Measurements from ENCODE around the gene ASTL.
A peak's percentile ranks its signal among the peaks of the same experiment; 100 is the strongest.

ASTL gene

DNA sequence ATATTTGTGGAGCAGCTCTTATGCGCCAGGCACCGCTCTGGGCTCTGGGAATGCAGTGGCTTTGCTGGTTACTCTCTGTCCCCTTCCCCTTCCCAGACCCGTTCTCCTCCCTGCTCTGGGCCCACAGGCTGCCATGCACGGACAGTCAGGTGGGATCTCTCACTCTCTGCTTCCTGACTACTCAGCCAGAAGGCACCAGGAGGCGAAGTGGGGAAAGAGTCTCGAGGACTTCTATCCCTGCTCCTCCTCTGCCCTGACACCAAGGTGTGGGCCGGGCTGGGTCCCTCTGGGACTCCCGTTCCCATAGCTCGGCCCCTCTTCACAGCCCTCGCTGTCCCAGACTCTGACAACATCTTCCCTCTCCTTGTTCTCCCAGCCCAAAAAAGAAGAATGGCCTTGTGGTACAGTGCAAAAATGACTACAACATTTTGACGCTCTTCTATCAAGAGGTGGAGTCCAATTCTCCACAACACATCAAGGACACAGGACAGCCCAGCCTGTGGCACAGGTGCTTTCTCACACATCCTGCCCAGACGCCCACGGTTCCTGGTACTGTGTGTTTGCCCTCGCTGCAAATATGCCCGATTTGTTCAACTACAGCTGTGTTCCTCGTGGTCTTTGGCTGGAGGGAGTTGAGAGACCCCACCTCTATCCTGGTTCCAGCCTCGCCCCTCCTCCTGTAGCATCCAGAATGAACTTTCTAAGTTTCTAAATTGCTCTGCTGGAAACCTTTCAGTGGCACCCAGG lies 21.0 kb upstream of the ASTL start:
- DNase-seq (ENCODE audit: low read depth): peak; percentile 52

DNA sequence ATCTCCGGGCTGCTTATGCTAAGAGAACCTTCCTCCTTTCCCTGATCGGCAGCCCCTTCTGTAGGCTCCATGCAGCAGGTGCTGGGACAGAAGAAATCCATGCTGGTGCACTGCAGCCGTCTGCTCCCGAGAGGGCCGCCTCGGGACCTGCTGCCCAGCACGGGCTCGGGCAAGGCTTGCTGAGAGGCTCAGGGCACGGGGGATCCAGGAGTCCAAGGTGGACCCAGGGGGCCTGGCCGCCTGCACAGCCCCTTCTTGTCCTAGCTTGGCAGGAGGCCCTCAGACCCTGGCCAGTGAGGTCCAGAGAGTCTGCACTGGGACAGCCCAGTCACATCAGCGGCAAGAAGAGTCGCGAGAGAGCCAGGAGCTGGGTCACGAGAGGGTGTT lies 20.2 kb upstream of the ASTL start:
- DNase-seq (ENCODE audit: low read depth): no peak

DNA sequence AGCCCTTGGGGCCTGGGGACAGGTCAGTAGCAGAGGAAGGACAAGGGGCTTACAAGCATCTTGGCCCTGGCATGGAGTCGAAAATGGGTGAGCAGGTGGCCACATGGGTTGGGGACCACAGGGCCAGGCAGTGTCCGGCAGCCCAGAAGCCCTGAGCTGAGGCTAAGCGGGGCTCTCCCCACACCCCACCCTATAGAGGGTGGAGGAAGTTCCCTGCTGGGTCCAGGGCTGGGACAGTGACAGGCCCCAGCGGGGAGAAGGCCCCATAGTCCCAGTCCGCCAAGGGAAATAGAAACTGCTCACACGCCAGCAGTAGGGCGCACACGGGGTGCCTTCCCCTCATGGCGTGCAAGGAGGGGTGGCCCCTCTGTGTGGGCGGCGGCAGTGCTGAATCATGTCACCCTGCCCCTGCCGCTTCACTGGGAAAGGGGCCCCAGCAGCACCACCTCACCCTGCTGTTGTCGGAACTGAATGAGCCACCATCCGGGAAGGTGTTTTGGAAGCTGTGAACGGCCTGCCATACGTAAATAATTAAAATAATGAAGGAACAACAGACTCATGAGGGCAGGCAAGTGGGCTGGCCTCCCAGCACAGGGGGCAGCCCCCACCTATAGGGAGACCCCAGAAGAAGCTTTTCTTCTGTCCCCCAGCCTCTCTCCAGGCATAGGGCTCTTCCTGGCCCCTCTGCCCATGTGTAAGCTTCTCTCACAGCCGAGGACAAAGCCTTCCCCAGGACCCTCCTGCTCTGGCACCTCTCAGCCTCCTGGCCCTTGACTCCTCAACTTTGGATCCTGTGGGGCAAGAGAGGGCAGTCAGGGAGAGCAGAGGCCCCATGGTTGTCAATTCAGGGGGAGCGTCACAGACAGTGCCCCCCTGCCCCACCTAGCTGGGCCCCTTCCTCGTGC lies 19.6 kb upstream of the ASTL start:
- peak; percentile 95 for DNase-seq (ENCODE audit: low read depth)

DNA sequence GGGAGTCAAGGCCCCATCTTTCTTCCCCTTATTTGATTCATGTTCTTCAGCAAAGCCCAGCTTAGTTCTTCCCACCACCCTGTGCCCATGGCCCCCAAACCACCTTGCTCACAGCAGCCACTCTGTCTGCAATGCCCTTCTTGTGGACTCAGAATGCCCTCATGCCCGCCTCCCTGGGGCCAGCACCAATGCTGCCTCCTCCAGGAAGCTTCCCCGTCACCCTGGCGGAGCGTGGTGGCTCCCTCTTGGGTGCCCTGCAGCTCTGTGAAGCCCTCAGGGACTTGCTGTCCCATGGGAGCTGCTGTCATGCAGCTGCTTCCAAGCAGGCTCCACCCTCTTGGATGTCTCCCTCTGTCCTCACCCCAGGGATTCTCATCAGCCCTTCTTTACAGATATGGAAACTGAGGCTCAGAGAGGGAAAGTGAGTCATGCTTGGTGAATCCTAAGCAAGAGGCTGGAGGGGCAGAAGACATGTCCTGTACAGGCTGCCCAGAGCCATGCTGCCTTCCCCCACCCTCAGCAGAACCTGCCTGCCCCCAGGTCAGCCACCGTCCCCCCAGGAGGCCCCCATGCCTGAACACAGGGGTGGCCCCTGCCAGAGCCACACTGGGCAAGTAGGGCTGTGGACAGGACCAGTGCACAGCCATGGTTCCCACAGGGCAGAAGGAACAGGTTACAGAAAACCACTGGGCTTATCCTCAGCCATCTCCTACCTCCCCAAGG lies 18.8 kb upstream of the ASTL start:
- no peak for DNase-seq (ENCODE audit: low read depth)

DNA sequence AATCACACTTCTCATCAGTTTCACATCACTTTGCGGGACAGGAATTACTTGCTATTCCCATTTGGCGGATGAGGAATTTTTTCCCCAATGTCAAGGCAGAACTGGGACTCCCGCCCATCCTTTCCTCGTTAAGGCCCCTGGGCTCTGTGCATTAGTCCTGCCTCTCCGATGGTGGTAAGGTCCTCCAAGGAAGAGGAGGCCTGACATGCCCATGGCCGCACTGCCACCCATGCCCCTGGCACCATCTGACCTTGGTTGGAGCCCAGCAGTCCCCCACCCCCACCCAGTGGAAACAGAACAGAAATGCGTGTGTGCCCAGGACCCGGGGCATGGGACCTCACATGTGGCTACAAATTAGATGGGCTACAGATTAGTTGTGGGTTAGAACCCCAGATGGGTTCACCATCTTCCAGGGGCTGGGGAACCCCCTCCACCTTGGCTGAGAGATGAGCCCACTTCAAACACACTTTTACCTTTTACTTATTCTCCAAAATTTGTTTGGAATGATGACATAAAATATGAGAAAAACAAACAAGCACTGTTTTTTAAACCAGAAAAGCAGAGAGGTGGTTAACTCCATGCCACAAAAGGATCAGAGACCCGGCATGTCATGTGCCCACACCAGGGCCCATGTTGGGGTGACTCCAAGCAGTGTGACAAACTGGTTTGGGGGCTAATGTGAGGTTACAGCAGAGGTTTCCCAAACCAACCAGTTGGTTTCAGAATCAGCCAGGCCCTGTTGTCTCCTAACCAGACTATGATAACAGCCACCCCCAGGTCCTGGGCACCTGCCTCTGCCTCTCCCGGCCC lies 17.9 kb upstream of the ASTL start:
- no peak for DNase-seq (ENCODE audit: low read depth)

DNA sequence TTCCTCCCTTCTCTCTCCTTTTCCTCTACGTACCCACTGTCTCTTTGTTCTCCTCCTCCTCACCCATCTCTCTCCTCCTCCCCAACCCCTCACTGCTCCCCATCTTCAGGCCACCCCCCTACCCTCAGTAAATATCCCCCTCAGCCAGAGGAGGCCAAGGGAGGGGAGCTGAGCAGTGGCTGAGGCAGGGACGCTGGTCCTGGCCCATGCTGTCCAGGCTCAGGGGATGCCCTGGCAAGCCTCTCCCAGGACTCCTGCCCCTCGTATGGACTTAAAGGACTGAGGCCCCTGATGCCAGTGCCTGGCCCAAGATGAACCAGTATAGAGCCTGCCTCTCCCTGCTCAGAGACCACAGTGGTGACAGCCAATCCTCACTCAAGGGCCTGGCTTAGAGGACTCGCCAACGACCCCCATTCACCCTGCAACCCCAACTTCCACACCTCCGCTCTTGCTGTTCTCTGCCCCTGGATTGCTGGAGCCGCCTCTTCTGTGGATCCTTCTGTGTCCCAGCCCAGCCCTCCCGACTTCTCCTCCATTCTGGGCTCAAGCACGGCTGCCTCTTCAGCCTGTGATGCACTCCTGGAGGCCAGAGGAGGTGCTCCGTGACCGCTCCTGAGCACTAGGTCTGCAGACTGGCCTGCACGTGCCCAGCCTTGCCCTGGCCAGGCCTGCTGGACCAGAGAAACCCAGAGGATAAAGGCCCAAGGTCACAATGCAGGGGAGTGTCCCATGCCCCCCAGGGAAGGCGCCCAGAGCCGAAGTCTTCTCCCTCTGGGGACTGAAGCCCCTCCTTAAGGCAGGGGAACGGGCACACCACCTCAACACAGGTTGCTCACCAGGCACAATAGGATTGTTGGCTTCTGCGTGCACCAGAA lies 16.4 kb upstream of the ASTL start:
- no peak for DNase-seq (ENCODE audit: low read depth)

DNA sequence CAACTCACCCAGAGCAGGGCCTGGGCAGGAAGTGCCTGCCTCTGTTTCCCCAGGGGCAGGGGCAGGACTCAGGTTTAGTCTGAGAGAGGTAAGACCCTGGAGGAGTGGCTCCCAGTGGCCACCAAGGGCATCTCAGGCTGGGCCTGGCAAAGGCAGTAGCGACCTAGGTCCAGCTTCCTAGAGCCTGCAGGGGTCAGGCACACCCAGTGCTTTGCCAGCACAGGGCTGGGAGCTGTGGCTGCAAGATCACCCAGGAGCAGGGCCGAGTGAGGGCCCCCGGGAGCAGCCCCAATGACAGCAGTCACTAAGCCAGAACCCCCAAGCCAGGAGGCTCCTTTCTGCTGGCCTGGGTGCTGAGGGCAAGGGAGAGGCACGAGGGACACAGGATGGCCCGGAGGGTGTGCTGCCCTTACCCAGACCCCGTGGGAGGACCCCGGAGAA lies 15.7 kb upstream of the ASTL start:
- no peak for DNase-seq (ENCODE audit: low read depth)

DNA sequence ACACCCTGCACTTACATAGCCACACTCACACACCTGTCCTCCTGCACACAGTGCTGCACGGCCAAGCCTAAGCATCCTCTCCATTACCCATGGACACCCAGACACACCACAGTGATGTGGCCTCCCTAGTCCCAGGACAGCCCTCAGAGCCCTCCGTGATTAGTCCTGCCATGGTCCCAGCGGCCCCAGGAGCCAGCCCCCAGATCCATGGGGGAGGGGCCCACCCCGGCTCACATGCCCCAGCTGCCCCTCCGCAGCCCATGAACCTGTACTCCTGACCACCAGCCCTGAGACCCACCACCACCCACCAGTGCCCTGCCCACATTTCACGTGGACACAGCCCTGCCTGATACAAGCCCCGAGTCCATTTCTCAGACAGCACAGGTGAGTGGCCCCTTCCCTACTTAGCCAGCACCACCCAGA lies 15.0 kb upstream of the ASTL start:
- DNase-seq (ENCODE audit: low read depth): no peak

DNA sequence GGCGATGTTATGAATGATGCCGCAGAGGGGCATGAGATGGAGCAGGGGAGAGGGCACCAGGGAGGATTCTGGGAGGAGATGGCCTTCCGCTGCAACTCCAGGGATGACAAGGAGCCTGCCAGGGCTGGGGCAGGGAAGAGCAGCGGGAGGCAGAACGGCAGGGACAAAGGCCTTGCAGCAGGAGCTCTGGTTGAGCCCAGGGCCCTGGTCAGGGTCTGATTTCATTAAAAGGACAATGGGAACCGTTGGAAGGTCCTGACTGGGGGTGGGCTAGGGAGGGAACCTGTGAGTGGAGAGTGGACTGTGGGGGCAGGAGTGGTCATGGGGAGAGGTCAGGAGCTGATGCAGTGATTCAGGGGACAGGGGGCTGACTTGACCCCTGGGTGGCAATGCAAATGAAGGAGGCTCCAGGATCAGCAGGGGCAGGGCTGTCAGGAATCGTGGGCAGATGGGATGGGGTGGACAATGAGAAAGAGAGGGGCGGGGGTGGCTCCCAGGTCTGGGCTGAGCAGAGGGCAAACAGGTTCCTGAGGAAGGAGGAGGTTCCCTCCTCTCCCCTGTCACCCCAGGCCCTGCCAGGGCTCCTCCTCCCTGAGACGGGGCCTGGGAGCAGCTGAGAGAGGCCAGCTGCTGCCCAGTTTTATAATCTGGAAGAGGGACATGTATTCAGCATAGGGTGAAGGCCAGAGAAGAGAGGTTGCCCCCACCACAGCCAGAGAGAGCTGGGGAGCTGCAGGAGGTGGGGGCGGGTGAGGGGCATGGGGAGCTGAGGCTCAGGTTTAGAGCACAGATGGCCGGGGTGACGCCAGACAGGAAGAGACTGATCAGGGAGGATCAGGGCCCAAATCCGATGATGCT lies 14.2 kb upstream of the ASTL start:
- no peak for DNase-seq (ENCODE audit: low read depth)

DNA sequence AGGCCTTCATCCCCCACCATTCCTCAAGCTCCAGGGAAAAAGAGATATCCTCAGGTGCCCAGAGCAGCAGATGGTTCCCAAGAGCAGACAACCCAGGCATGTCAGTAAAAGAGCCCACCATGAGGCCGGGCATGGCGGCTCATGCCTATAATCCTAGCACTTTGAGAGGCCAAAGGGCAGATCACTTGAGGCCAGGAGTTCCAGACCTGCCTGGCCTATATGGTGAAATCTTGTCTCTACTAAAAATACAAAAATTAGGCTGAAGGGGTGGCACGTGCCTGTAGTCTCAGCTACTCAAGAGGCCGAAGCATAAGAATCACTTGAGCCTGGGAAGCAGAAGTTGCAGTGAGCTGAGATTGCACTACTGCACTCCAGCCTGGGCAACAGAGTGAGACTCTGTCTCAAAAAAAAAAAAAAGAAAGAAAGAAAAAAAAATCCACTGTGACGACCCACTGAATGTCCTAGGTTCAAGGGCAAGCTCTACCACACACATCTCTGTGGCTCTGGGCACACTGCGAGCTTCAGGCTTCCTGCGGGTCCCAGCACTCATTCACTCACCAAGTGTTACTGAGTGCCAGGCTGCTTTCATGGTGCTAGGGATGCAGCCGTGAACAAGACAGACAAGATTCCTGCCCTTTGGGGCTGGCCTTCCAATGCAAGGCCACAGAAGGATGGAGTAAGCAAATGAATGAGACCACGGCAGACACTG lies 13.4 kb upstream of the ASTL start:
- DNase-seq (ENCODE audit: low read depth): no peak

DNA sequence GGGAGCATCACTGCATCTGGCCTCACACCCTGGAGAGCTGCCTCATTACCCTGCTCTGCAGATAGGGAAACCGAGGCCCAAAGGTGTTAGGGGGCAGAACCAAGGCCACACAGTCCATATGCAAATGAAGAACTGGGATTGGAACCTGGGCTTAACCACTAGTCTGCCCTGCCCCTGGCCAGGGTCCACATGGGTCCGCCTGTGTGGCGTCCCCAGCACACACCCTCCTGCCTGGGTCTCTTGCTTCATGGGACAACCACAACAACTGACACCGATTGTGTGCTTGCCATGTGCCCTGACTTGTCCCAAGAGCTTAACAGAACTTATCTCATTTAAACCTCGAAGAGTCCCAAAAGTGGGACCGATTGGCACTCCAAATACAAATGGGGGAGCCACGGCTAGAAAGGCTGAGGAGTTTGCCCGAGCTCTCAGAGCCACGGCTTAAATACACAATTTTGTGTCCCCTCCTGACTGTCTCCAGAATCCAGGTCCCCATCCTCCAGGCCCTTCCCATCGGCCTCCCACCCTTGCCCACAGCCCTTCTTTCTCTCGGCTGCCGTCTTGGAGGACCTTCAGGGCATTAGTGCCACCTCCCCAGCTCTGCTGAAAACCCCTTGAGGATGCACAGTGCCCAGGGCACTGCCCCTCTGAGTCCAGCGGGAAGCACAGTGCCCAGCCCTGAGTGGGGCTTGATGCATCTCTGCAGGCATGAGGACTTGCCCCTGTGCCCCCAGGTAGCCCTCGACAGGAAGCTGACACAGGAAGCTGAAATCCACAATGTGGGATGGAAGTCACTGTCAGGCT lies 12.7 kb upstream of the ASTL start:
- DNase-seq (ENCODE audit: low read depth): no peak

DNA sequence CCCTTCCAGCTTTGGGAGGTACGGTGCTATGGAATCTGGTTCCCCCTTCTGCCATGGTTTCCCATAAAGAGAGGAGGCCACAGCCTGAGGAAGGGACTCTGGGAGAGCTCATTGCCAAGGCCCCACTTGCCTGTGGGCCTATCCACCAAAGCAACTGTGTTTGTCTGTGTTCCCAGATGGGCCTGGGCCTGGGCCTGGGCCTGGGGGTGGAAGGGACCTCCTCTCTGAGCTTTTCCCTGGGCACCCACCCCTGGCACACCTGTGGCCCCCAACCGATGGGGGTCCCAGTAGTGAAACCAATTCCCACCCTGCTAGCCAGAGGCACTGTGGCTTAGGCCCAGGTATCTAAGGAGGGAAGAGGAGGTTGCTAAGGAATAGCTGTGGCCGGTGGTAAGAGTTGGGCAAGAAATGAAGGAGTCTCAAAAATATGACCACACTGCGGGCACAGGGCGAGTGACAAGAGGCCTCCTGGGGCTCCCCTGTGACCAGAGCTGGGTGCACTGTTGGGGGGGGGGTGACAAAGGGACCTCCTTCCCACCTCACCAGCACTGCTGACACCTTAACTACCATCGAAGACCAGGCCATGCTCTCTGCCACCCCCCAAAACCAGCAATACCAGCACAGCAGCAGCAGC lies 11.8 kb upstream of the ASTL start:
- DNase-seq (ENCODE audit: low read depth): no peak

DNA sequence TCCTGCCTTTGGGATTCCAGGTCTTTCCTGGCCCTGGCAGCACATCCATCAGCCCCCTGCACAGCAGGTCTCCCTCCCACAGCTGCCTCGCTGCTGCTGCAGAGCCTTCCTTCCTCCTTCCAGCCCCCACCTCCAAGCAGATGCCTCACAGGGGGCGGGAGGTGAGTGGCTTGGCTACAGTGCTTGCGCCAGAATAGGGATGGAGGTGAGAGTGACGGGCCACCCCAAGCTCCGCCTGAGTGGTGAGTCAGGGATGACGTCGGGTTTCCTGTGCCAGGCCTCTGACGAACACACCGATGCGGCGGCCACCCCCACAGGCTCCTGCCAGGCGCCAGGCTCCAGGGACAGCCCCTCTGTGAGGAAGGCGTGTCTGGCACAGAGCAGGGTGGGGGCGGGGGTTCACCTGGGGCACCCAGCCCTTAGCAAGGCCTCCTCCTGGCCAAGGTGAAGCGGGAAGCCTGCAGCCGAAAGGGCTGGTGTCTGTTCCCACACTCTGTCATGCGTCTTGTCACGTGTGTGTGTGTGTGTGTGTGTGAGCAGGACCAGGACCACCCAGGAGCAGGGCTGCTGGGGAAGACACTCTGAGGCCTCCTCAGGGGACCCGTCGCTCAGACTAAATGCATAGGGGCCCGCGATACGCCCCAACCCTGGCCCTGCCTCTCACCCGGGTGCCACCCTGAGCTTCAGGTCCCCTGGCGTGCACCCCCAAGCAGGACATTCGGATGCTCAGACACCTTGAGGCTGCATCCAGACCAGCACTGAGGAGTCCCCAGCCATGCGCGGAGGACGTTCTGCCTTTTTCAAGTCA lies 10.3 kb upstream of the ASTL start:
- DNase-seq (ENCODE audit: low read depth): peak; percentile 99

DNA sequence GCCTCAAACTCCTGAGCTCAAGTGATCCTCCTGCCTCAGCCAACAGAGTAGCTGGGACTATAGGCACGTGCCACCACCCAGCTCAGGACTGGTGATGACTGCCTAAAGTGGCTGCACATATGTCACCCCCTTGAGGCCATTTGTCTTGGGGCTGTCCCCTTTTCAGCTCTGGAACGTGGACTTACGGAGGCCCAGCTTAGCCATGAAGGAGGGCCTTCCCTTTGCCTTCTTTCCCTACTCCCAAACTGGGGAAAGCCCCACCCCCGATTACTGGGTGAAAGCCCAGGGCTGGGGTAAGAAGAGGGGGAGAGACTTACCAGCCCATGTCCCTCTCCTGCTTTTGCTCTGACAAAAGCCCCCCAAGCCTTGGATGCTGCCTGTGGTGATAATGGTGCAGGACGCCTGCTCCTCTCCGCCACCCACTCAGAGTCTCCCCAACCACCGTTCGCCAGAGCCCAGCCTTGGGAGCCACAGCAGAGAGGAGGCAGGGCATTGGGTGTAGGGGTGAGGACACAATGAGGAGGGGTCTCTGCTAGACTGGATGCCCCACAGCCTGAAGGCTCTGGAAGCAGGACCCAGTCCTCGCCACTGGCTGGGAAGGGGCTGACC lies 9.4 kb upstream of the ASTL start:
- DNase-seq (ENCODE audit: low read depth): no peak

DNA sequence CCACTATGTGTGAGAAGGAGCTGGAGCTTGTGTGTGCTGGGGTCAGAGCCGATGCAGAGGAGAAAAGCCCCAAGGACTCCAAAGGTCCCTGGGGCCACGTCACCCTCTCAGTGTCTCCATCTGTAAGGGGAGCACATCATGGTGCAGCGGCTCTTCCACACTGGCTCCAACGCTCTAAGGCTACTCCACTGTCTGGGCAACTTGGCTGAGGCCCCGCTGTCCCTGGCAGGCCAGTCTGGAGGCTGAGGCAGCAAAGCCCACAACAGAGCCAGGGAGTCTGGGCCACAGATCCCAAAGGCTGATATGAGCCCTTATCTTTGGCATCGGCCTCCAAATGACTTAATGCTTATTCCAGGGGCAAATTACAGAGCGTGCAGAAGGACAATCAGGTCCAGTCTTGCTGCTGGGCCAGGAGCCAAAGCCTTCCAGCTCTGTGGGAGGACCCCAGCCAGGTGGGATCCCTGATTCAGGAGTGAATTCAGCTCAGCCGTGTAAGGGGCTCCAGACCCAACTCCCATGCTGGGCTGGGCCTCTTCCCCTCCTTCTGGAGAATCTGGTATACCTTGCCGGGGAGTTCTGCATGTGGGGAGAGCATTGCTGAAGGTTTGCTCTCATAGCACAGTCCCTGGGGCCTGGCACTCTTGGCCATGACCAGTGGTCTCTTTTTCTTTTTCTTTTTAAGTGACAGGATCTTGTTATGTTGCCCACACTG lies 8.7 kb upstream of the ASTL start:
- no peak for DNase-seq (ENCODE audit: low read depth)

Measured in stimulated activated CD4-positive, alpha-beta T cell treated with anti-CD3 and anti-CD28 coated beads, Interleukin-2, amount 100 ng/mL, for 4 hours (primary cell).